Measurements from ENCODE around the gene NSMCE3. TPM values are rescaled to one million over a fixed set of nuclear protein-coding genes. Genes with fewer than 3 reads are reported as not detected.

The NSMCE3 gene
- total RNA-seq, 6 experiments from 2014 or later, result 10.7 to 12.2 (median 11.3) TPM

GRCh38 chr15:29244123-29244522 lies 25.5 kb downstream of the NSMCE3 start:
- TF ChIP-seq, protein P1, sequence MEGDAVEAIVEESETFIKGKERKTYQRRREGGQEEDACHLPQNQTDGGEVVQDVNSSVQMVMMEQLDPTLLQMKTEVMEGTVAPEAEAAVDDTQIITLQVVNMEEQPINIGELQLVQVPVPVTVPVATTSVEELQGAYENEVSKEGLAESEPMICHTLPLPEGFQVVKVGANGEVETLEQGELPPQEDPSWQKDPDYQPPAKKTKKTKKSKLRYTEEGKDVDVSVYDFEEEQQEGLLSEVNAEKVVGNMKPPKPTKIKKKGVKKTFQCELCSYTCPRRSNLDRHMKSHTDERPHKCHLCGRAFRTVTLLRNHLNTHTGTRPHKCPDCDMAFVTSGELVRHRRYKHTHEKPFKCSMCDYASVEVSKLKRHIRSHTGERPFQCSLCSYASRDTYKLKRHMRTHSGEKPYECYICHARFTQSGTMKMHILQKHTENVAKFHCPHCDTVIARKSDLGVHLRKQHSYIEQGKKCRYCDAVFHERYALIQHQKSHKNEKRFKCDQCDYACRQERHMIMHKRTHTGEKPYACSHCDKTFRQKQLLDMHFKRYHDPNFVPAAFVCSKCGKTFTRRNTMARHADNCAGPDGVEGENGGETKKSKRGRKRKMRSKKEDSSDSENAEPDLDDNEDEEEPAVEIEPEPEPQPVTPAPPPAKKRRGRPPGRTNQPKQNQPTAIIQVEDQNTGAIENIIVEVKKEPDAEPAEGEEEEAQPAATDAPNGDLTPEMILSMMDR (IDR thresholded peaks at IDR 0.05), result no peak
- H3K4me1 Mint-ChIP-seq (ENCODE audit: low read depth), result no peaks in the 10 kb centered on the region
- no peak for DNase-seq
- H3K36me3 Mint-ChIP-seq (ENCODE audit: low read depth), result no peaks in the 10 kb centered on the region
- no peak overlapping the region for H3K27ac Mint-ChIP-seq
- H3K9me3 Mint-ChIP-seq, result no peaks in the 10 kb centered on the region
- no peak overlapping the region for H3K4me3 Mint-ChIP-seq
- H3K27me3 Mint-ChIP-seq (ENCODE audit: insufficient read depth), result no peaks in the 10 kb centered on the region; the same call in 1 of the 2 replicates

- TF ChIP-seq, protein P1 (IDR thresholded peaks at IDR 0.05), result no peak
- Mint-ChIP-seq H3K4me3 (no peak overlapping the region), H3K9me3 (no peaks in the 10 kb centered on the region), H3K27me3 (ENCODE audit: insufficient read depth) (no peaks in the 10 kb centered on the region; the same call in 1 of the 2 replicates), H3K4me1 (ENCODE audit: low read depth) (no peaks in the 10 kb centered on the region), H3K27ac (no peak overlapping the region), H3K36me3 (ENCODE audit: low read depth) (no peaks in the 10 kb centered on the region)
- no peak for DNase-seq
Observed at GRCh38 chr15:29242456-29243242, 27.0 kb downstream of the NSMCE3 start.

GRCh38 chr15:29241207-29241606 lies 28.4 kb downstream of the NSMCE3 start:
- Mint-ChIP-seq H3K4me1 (ENCODE audit: low read depth) (no peaks in the 10 kb centered on the region), H3K27me3 (ENCODE audit: insufficient read depth) (peaks cover 2% of the 10 kb centered on the region; the same call in 1 of the 2 replicates), H3K9me3 (no peaks in the 10 kb centered on the region), H3K27ac (no peak overlapping the region), H3K36me3 (ENCODE audit: low read depth) (no peaks in the 10 kb centered on the region), H3K4me3 (no peak overlapping the region)
- TF ChIP-seq, protein P1 (IDR thresholded peaks at IDR 0.05), result no peak
- no peak for DNase-seq

- Mint-ChIP-seq H3K36me3 (ENCODE audit: low read depth) (peaks cover 6% of the 10 kb centered on the region; the same call in 1 of the 2 replicates), H3K27me3 (ENCODE audit: insufficient read depth) (peaks cover 2% of the 10 kb centered on the region), H3K9me3 (peaks cover 6% of the 10 kb centered on the region), H3K27ac (no peak overlapping the region), H3K4me3 (no peak overlapping the region), H3K4me1 (ENCODE audit: low read depth) (no peaks in the 10 kb centered on the region)
- TF ChIP-seq, protein P1 (IDR thresholded peaks at IDR 0.05), result no peak
- no peak for DNase-seq
Observed at GRCh38 chr15:29239395-29239794, 30.2 kb downstream of the NSMCE3 start.

- no peak overlapping the region for H3K4me3 Mint-ChIP-seq
- no peak overlapping the region for H3K27ac Mint-ChIP-seq
- no peak for DNase-seq
- TF ChIP-seq, protein P1 (IDR thresholded peaks at IDR 0.05), result no peak
- peaks cover 6% of the 10 kb centered on the region for H3K9me3 Mint-ChIP-seq
- H3K36me3 Mint-ChIP-seq (ENCODE audit: low read depth), result peaks cover 6% of the 10 kb centered on the region; the same call in 1 of the 2 replicates
- H3K4me1 Mint-ChIP-seq (ENCODE audit: low read depth), result no peaks in the 10 kb centered on the region
- peaks cover 2% of the 10 kb centered on the region for H3K27me3 Mint-ChIP-seq (ENCODE audit: insufficient read depth)
Observed at GRCh38 chr15:29233566-29233965, 36.1 kb downstream of the NSMCE3 start.

All from HFFc6 (cell line).